Mucosa of stomach (tissue), 1 donor: ENCODE results near the gene CPXCR1.
"Not testable (repeated sequence)": the region's sequence is repeated elsewhere in the genome, so short reads cannot be mapped to it uniquely, and the experiment has no call there.

ENCODE experiments used
- H3K27me3 ChIP-seq: one replicate; pipeline ENCODE4 v1.7.0; 2013; ENCODE audit warnings: mild to moderate bottlenecking, low read length; ENCODE audit not compliant: control insufficient read depth, insufficient read depth
- H3K36me3 ChIP-seq: one replicate; pipeline ENCODE4 v1.7.0; 2013; ENCODE audit warnings: low read length; ENCODE audit not compliant: control insufficient read depth, insufficient read depth
- H3K4me1 ChIP-seq: one replicate; pipeline ENCODE4 v1.7.0; 2013; ENCODE audit warnings: mild to moderate bottlenecking, low read length; ENCODE audit not compliant: control insufficient read depth, insufficient read depth
- H3K4me3 ChIP-seq: one replicate; pipeline ENCODE4 v1.7.0; 2013; ENCODE audit warnings: low read length
- H3K9ac ChIP-seq: one replicate; pipeline ENCODE4 v1.7.0; 2013; ENCODE audit warnings: mild to moderate bottlenecking, low read length, moderate library complexity
- H3K9me3 ChIP-seq: one replicate; pipeline ENCODE4 v1.7.0; 2013; ENCODE audit warnings: mild to moderate bottlenecking, low read length, moderate library complexity; ENCODE audit not compliant: control insufficient read depth
- donor health status: Pancreatic carcinoma.

Gene CPXCR1

DNA sequence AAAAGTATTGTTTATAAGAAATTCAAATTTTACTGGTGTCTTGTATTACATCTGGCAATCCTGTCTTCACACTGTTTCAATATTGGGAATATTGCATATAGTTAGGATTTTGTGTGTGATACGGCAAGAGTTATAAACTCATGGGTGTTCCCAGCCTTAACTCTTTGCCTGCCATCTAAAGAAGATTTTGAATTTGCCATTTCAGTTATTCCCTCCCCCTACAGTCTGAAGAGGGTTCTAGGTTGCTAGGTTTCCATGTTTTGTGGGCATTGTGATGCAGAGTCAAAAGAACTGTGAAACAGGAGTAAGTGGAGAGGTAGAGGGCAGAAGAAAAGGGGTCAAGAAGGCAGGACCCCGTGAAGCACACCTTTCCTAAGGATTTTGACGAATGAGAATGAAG lies at the start of gene CPXCR1:
CPXCR1 (plus strand) TSS at position 301 of the 400 bp plus-strand sequence. CDS start 6,190 bp downstream, outside the sequence.
- Histone ChIP-seq H3K4me1 (no peaks in the 10 kb centered on the region), H3K36me3 (no peaks in the 10 kb centered on the region), H3K9ac (no peak within 1 kb of the TSS), H3K27me3 (no peaks in the 10 kb centered on the region), H3K9me3 (no peaks in the 10 kb centered on the region), H3K4me3 (no peak within 1 kb of the TSS)

DNA sequence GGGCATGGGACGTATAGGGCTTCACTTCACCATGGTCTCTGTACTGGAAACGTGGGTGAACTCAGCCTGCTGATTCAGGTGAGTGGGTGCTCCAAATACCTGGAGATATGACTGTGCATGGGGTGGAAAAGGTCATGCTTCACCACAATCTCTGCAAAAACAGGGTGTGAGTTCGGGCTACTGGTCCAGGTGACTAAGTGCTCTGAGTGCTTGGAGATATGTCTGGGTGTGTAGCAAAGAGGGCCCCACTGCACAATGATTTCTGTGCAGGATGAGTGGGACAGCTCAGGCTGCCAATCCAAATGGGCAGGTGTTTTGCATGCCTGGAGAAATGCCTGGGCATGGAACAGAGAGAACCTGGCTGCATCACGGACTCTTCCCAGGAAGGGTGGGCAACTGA lies 11.2 kb upstream of the CPXCR1 start:
- Histone ChIP-seq H3K36me3 (no peaks in the 10 kb centered on the region), H3K4me3 (no peak overlapping the region), H3K27me3 (no peaks in the 10 kb centered on the region), H3K9ac (no peak overlapping the region), H3K9me3 (no peaks in the 10 kb centered on the region), H3K4me1 (no peaks in the 10 kb centered on the region)

DNA sequence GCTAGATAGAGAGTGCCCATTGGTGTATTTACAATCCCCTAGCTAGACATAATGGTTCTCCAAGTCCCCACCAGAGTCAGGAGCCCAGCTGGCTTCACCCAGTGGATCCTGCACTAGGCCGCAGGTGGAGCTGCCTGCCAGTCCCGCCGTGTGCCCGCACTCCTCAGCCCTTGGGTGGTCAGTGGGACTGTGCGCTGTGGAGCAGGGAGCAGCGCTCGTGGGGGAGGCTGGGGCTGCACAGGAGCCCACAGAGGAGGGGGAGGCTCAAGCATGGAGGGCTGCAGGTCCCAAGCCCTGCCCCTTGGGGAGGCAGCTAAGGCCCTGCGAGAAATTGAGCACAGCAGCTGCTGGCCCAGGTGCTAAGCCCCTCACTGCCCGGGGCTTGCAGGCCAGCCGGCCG lies 810 bp upstream of the CPXCR1 start:
- not testable (repeated sequence) for H3K36me3 ChIP-seq, H3K4me1 ChIP-seq, H3K4me3 ChIP-seq, H3K27me3 ChIP-seq, H3K9me3 ChIP-seq, H3K9ac ChIP-seq

DNA sequence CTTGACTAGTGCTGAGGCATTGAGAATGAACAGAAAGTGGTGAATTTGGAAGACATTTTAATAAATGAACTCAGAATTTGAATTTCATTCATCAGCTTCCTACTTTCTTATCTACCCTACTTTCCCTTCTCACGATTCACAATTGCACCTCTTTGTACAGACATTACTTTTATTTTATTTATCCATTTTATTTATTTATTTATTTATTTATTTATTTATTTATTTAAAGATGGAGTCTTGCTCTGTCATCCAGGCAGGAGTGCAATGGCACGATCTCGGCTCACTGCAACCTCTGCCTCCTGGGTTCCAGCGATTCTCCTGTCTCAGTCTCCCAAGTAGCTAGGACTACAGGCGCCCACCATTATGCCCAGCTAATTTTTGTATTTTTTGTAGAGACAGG lies 5.3 kb downstream of the CPXCR1 start:
- H3K9me3 ChIP-seq, H3K4me3 ChIP-seq, H3K36me3 ChIP-seq, H3K4me1 ChIP-seq, H3K9ac ChIP-seq, H3K27me3 ChIP-seq: not testable (repeated sequence)

DNA sequence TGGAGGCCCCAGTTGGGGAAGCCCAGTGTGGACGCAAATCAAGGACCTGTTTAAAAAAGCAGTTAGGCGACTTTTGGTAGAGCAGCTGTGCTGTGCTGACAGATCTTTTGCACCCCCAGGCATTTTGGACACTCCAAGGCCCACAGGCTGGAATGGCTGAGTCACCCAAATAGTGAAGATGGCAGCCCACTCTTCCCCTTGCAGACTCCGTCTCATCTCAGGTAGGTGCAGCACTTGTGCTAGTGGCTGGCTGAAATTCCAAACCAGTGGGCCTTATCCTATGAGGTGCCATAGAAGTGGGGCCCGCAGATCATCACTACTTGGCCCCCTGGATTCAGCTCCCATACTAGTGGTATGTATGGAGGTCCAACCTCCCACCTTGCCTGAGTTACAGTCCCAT lies 42.8 kb downstream of the CPXCR1 start:
- Histone ChIP-seq H3K36me3 (no peaks in the 10 kb centered on the region), H3K9ac (no peak overlapping the region), H3K4me3 (no peak overlapping the region), H3K4me1 (no peaks in the 10 kb centered on the region), H3K27me3 (no peaks in the 10 kb centered on the region), H3K9me3 (no peaks in the 10 kb centered on the region)
